Hindlimb muscle (tissue), 1 donor: Measurements from ENCODE around the gene RHEX. TPM values are rescaled to one million over a fixed set of nuclear protein-coding genes. Genes with fewer than 3 reads are reported as not detected.
"Not testable (repeated sequence)": the region's sequence is repeated elsewhere in the genome, so short reads cannot be mapped to it uniquely, and the experiment has no call there.

Experiments
- DNase-seq: peaks from one replicate; pipeline ENCODE4 v3.0.0-alpha.2; 2013
- polyA plus RNA-seq: library from polyadenylated mRNA; unstranded; fragments of 120-200 nt; gene quantifications from one replicate; pipeline ENCODE4 v1.2.1, GENCODE V29; 2013; ENCODE audit not compliant: insufficient read length

RHEX gene
- polyA plus RNA-seq = 0.28 TPM

GRCh38 chr1:206052919-206053610 lies at the start of gene RHEX:
TSS of gene RHEX (plus strand) at chr1:206053173. CDS start at chr1:206097829, 44,656 bp downstream.
- DNase-seq = not testable (repeated sequence)

- no peak for DNase-seq
These were observed 48.8 kb upstream of the RHEX start for GRCh38 chr1:206003854-206004800.

GRCh38 chr1:206004826-206005225 lies 48.1 kb upstream of the RHEX start:
- DNase-seq = peak; percentile 33

DNA sequence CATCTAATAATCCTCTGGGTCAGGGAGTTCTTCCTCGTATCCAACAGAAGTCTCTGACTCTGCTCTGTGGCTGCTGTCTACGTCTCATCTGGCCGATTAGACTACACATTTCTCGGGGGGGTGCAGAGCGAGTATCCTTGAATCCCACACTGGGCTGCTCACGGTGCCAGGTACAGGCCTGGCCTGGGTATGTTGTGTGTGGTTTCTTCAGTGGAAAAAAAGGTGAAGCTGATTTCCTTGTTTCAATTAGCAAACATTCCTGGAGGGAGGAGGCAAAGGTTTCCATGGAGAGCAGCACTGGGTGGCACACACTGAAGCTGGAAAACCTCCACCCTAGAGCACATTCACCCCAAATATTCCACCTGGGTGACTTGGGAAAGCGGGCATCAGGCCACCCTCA lies 47.7 kb upstream of the RHEX start:
- DNase-seq = no peak

DNA sequence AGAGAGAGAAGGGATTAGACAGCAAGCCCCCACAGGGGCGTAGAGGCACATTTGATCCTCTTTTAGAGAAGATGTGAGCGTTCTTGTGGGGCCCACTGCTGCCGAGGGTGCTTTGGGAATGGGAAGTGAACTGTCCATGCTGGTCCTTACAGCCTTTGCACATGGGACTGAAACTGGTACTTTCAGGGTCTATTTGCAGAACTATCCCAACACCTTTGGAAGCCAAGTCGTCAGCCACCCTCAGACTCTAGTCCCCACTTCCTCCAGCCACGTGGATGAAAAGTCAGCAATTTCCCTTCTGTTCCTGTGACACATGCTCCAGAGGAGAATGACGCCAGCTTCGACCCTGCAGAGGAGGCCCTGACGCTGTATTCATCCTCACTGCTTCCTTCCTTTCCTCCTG lies 47.2 kb upstream of the RHEX start:
- no peak for DNase-seq

DNA sequence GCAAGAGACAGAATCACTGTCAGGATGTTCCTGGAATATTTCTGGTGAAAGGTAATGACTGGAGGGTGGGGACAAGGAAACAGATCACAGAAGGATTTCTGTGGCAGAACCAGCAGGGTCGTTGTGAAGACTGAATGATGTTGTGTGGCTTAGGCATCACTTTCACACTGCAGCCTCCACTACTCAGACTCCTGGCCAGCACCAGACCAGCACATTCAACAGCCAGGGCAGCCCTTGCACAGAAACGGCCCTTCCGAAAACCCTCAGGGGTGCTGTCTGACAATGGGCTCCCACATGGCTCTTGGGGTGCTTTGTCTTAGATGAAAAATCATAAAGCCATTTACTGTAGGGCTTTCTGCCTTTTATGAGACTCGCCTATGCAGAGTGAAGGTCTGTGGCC lies 46.0 kb upstream of the RHEX start:
- no peak for DNase-seq

- no peak for DNase-seq
These were observed 42.9 kb upstream of the RHEX start for GRCh38 chr1:206010060-206010459.

- DNase-seq = no peak
These were observed 41.9 kb upstream of the RHEX start for GRCh38 chr1:206011057-206011456.

- DNase-seq = peak; percentile 58
These were observed 40.7 kb upstream of the RHEX start for GRCh38 chr1:206012086-206012859.

GRCh38 chr1:206013026-206013795 lies 39.8 kb upstream of the RHEX start:
- no peak for DNase-seq

- DNase-seq = no peak
These were observed 38.4 kb upstream of the RHEX start for GRCh38 chr1:206014601-206015000.

- DNase-seq = no peak
These were observed 37.9 kb upstream of the RHEX start for GRCh38 chr1:206015071-206015470.

DNA sequence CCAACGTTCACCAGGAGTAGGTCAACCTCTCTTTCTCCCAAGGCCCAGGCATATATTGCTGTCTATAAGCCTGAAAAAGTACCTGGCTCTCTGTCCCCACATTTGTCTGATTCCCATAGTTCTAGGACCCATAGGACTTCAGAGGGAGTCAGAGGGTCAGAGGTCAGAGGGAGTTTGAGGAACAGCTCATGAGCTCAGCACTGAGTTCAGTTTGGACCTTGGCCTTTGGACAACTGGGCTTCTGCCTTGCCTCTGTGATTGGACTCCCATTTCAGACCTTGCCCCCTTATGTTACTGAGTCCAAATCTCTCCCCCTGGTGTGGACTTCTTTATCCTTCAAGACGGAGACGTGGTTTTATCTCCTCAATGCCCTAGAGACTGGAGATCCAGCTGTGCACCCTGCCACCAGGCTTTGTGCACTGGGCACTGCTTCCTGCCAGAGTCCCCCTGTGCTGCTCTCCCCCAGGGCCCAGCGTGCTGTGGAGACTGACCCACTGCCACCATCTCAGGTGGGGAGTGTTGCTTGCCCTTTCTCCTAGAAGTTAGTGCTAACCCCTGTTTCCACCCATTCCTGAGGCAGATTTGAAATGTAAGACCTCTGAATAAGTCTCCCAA lies 32.5 kb upstream of the RHEX start:
- no peak for DNase-seq

- DNase-seq = no peak
These were observed 31.9 kb upstream of the RHEX start for GRCh38 chr1:206021008-206021625.

DNA sequence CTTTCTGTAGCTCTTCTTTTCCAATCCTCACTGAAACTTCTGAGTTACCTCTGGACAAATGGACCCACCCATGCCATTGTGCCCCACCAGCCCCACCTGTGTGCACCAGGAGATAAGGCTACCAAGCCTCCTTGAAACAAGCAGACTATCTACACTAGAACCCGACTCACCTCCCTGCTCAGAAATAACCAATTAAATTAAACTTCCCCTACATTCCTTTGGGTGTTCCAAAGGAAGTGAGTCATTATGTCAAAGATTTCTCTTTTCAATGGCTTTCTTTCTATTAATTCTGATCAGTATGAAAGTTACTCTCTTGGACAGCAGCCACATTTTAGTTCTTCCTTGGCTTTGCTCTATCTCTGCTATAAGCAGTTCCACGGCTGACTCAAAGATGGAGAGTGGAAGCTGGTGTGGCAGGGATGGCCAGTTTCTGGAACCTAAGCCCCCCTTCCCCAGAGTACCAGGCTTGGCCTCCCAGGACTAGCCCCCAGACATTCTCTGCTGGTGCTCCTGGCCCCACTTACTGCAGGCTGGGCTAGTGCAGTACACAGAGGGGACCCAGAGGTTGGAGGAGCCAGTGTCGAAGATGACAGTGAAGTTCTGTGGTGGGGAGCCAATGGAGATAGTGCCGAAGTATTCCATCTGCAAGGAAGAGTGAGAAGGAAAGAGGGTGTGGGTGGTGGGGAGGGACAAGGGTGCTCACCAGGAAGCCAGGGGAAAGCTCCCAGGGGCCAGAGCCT lies 31.2 kb upstream of the RHEX start:
- no peak for DNase-seq

DNA sequence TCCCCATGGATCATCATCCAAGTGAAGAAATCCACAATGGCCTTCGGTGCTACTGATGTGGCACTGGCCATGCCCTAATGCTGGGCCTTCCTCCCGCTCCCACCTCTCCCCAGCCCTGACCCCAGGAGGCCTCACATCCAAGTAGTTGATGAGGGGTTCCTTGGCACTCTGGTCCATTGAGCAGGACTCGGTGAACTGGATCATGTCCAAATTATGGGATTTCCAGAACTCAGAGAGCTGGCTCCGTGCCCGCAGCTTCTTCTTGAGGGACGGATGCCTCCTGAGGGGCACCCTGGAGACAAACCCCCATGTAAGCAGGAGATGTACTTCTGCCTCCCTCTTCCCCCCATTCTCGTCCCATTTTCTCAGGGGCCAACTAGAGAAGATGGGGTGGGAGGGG lies 30.2 kb upstream of the RHEX start:
- no peak for DNase-seq

- DNase-seq = no peak
These were observed 29.3 kb upstream of the RHEX start, which contains the start of gene CTSE for GRCh38 chr1:206023695-206024094. TSS of gene CTSE (minus strand) at chr1:206023895. CDS start at chr1:206023791, 104 bp downstream.

- no peak for DNase-seq
These were observed 27.6 kb upstream of the RHEX start for GRCh38 chr1:206025283-206025820.

DNA sequence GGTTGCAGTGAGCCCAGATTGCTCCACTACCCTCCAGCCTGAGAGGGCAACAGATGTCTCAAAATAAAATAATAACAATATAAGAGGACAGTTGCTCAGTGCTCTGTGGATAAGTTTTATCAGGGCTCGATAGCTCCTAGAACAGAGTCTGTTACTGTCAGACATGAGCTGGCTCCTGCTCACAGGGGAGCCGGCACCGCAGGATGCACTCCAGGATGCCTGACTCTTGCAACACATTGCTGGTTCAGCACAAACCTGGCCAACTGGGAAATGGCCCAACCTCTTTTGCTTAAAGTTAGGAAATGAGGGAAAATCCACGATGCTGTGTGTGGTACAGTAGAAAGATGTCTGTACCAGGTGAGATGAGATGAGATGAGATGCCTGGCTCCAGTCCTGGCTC lies 23.5 kb upstream of the RHEX start:
- peak; percentile 57 for DNase-seq

DNA sequence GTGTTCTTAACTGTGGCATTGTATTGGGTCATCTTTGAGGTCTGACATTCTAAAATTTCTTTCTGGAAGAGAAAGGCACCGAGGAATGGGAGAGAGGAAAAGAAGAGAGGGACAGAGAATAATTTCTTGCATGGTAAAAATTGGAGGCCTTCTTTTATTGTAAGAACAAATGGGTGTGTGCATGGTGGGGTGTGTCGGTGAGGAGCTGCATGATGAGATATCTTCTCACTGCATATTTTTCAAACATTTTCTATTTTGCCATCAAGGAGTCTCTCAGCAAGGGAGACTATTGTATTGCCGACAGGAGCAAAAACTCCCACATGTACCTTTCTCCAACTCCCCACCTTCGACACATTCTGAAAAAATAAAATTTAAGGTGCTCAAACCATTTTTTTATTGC lies 22.8 kb upstream of the RHEX start:
- DNase-seq = no peak
